ENCODE results near the gene KBTBD12.

- TF ChIP-seq EZH2 (IDR thresholded peaks at IDR 0.05; ENCODE audit: insufficient read depth, poor library complexity, severe bottlenecking) (no peak), EZH2phosphoT487 (IDR thresholded peaks at IDR 0.05; ENCODE audit: insufficient read depth, low read depth) (no peak)
Observed at GRCh38 chr3:127974226-127974625, 59.2 kb downstream of the KBTBD12 start.

All from GM23248 (cell line).